Stimulated activated CD4-positive, alpha-beta T cell treated with anti-CD3 and anti-CD28 coated beads, Interleukin-2, amount 100 ng/mL, for 24 hours (primary cell): Measurements from ENCODE around the gene BMPR2.

Experiments used
- DNase-seq, 2 donors: peaks; one replicate each; pipeline ENCODE4 v3.0.0-alpha.2; 2020

Gene BMPR2

DNA sequence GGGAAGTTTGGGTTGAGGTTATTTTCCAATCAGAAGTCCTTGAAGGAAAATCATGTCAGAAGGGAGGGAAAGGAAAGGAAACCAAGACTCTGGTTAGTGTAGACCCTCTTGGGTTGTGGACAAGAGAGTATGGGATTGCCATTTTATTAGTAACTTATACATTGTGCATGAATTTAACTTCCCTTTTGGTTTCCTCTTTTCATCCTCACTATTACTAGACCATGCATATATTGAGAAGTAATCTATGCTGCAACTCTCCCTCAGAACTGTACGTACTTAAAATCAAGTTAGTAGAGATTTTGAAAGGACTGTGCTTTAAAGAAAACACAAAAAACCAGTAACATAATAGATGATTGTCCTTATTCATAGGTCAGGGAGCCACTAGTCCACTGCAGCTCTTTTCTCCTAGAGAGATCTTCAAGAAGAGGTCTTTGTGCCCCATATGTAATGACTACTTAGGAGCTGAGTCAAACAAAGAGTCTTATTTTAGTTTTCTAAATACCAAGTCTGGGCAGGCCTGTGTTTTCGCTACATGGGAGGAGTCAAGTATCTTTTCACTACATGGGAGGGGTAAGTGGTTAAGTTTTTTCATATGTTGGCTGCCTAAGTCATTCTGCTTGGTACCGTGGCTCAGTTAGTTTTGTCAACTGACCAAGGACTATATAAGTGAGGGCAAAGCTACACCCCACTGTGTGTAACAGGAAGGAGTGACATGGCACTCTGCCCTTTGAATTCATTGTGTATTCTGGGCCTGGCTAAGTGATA is 233.4 kb downstream of the BMPR2 start:
- no peak for DNase-seq

DNA sequence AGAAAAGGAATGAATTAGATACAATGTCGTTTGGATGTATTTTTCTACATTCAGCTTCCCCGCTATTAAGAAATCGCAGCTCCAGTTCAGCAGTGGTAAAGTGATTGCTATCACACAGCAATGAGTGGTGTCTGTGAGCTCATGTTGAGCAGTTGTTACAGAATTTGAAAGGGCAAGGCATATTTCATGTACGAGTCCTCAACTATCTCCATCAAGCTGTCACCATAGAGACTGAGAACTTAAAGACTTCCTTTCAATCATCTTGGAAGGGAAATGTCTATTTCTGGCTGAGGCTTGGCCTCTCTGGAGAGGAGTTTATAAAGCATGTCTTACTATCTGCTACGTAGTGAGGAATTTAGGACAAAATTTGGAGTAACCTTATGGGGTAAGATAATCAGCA is 234.3 kb downstream of the BMPR2 start:
- DNase-seq: no peak

GRCh38 chr2:202612145-202612544 is 236.0 kb downstream of the BMPR2 start:
- DNase-seq: no peak

GRCh38 chr2:202613479-202613878 is 237.4 kb downstream of the BMPR2 start:
- DNase-seq: no peak
